Kidney epithelial cell (primary cell): ENCODE data around the gene SAMD5. TPM values are rescaled to one million over a fixed set of nuclear protein-coding genes. Genes with fewer than 3 reads are reported as not detected.

Experiments used
- DNase-seq: peaks from one replicate; pipeline ENCODE4 v3.0.0-alpha.2; 2010; ENCODE audit warnings: low read depth
- H3K27me3 ChIP-seq: 2 replicates; pipeline ENCODE4 v1.6.0; 2011; ENCODE audit warnings: low read length; ENCODE audit not compliant: control insufficient read depth, insufficient read depth
- H3K36me3 ChIP-seq: 2 replicates; pipeline ENCODE4 v1.5.1; 2011; ENCODE audit warnings: low read length; ENCODE audit not compliant: control insufficient read depth, insufficient read depth
- H3K4me3 ChIP-seq: 2 replicates; pipeline ENCODE4 v1.5.1; 2011; ENCODE audit warnings: low read depth, mild to moderate bottlenecking, control low read depth, low read length
- CTCF ChIP-seq: IDR thresholded peaks from 2 replicates; pipeline ENCODE4 v1.5.1; 2011; ENCODE audit warnings: mild to moderate bottlenecking, moderate library complexity, low read length, control low read depth, inconsistent platforms; ENCODE audit not compliant: insufficient read depth, poor library complexity, severe bottlenecking
- total RNA-seq: library from RNA; depleted of rRNA; stranded (reverse); fragments of >200 nt; gene quantifications from 2 replicates; pipeline ENCODE4 v1.2.3, GENCODE V29; 2015

The SAMD5 gene
- total RNA-seq, 1 donor from 2014 or later, result 6.1 TPM

DNA sequence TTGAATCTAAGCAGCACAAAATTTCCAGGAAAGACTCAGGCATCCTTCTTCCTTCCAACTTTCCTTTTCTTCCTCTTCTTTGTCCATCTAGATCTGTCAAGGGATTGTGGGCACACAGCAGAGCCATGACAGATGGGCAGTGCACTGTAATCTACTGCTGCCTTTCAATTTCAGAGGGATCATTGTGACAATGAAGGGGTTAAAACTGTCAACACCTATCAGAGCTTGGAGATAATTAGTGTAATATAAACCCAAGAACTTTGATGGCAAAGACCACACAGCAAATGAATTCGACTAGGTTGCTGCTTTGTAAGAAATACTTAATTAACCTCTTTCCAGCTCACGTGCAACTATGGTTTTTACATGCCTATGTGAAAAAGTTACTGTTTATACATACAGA, 55.0 kb downstream of the SAMD5 start:
- H3K36me3 ChIP-seq, result no peaks in the 10 kb centered on the region
- TF ChIP-seq CTCF, result no peak
- DNase-seq, result no peak
- H3K4me3 ChIP-seq, result no peak overlapping the region
- no peaks in the 10 kb centered on the region for H3K27me3 ChIP-seq

DNA sequence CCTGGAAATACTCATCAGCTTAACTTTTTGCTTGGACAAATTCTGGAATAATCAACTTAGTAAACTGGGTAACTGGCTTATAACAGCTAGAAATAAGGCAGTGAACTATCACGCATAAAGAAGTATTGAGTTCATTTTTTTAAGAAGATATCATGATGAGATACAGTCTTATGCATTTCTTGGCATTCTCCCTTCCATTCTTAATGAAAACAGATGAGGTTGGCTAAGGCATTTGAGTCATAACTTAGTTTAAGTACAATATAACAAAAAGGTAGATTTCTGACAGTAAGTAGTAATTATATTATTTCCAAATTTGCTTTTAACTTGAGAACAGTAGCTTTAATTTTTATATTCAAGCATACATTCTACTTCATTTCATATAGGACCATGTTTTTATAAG, 56.1 kb downstream of the SAMD5 start:
- no peak overlapping the region for H3K4me3 ChIP-seq
- TF ChIP-seq CTCF, result no peak
- no peaks in the 10 kb centered on the region for H3K27me3 ChIP-seq
- H3K36me3 ChIP-seq, result no peaks in the 10 kb centered on the region
- no peak for DNase-seq

GRCh38 chr6:147566244-147566898, 57.9 kb downstream of the SAMD5 start:
- DNase-seq, result no peak
- H3K36me3 ChIP-seq, result no peaks in the 10 kb centered on the region
- H3K4me3 ChIP-seq, result no peak overlapping the region
- H3K27me3 ChIP-seq, result no peaks in the 10 kb centered on the region
- no peak for TF ChIP-seq CTCF

GRCh38 chr6:147567141-147567805, 58.8 kb downstream of the SAMD5 start:
- Histone ChIP-seq H3K27me3 (no peaks in the 10 kb centered on the region), H3K36me3 (no peaks in the 10 kb centered on the region), H3K4me3 (no peak overlapping the region)
- TF ChIP-seq CTCF, result no peak
- DNase-seq, result no peak

GRCh38 chr6:147569788-147570187, 61.3 kb downstream of the SAMD5 start:
- no peak overlapping the region for H3K4me3 ChIP-seq
- no peaks in the 10 kb centered on the region for H3K27me3 ChIP-seq
- DNase-seq, result no peak
- no peaks in the 10 kb centered on the region for H3K36me3 ChIP-seq
- TF ChIP-seq CTCF, result no peak

GRCh38 chr6:147570681-147571080, 62.2 kb downstream of the SAMD5 start:
- no peaks in the 10 kb centered on the region for H3K27me3 ChIP-seq
- no peak for DNase-seq
- TF ChIP-seq CTCF, result no peak
- no peak overlapping the region for H3K4me3 ChIP-seq
- H3K36me3 ChIP-seq, result no peaks in the 10 kb centered on the region
